GM23338 (cell line): ENCODE results near the gene RAPGEF3. TPM values are rescaled to one million over a fixed set of nuclear protein-coding genes. Genes with fewer than 3 reads are reported as not detected.

ENCODE experiments used
- ATAC-seq: fragments of 200-7000 bp; cut with Tn5 transposase; 3 replicates; pipeline ENCODE4 v1.9.1; 2020
- DNase-seq: peaks from one replicate; pipeline ENCODE4 v3.0.0-alpha.2; 2015; ENCODE audit warnings: low spot score
- H2AFZ ChIP-seq: fragments of 200-600 bp; sonication (generic); 2 replicates; pipeline ENCODE4 v1.8.0; 2016; ENCODE audit warnings: antibody characterized with exemption, mild to moderate bottlenecking, moderate library complexity
- H3F3A ChIP-seq: fragments of 200-600 bp; sonication (generic); replicated peaks from 2 replicates; pipeline ENCODE4 v1.8.0; 2017; ENCODE audit warnings: antibody characterized with exemption, mixed run types, low read depth
- H3K27ac ChIP-seq: fragments of 200-600 bp; sonication (generic); 2 replicates; pipeline ENCODE4 v1.6.1; 2016; ENCODE audit warnings: low read depth
- H3K27me3 ChIP-seq: fragments of 200-600 bp; sonication (generic); 2 replicates; pipeline ENCODE4 v1.8.0; 2016; ENCODE audit warnings: mild to moderate bottlenecking, mixed run types, moderate library complexity; ENCODE audit not compliant: insufficient read depth
- H3K36me3 ChIP-seq: fragments of 200-600 bp; sonication (generic); 2 replicates; pipeline ENCODE4 v1.8.0; 2016; ENCODE audit warnings: mild to moderate bottlenecking; ENCODE audit not compliant: insufficient read depth
- H3K4me1 ChIP-seq: fragments of 200-600 bp; sonication (generic); 2 replicates; pipeline ENCODE4 v1.8.0; 2016; ENCODE audit warnings: mild to moderate bottlenecking, moderate library complexity; ENCODE audit not compliant: insufficient read depth
- H3K4me2 ChIP-seq: fragments of 200-600 bp; sonication (generic); 2 replicates; pipeline ENCODE4 v1.7.1; 2017; ENCODE audit warnings: mixed run types
- H3K4me3 ChIP-seq: fragments of 200-600 bp; sonication (generic); 2 replicates; pipeline ENCODE4 v1.6.1; 2016; ENCODE audit warnings: mixed run types
- H3K79me2 ChIP-seq: fragments of 200-600 bp; sonication (generic); replicated peaks from 2 replicates; pipeline ENCODE4 v1.8.0; 2017; ENCODE audit warnings: mild to moderate bottlenecking; ENCODE audit not compliant: insufficient read depth
- H3K9me2 ChIP-seq: fragments of 200-600 bp; sonication (generic); 2 replicates; pipeline ENCODE4 v1.8.0; 2017; ENCODE audit not compliant: insufficient read depth
- H4K20me1 ChIP-seq: fragments of 200-600 bp; sonication (generic); replicated peaks from 2 replicates; pipeline ENCODE4 v1.8.0; 2017; ENCODE audit warnings: mild to moderate bottlenecking; ENCODE audit not compliant: insufficient read depth
- H3K27ac Mint-ChIP-seq: 2 replicates; pipeline ENCODE4 v1.8.0; 2020; ENCODE audit warnings: inconsistent platforms, mild to moderate bottlenecking, moderate library complexity, mixed read lengths
- H3K27me3 Mint-ChIP-seq: 3 replicates; pipeline ENCODE4 v1.8.0; 2022; ENCODE audit warnings: low read depth, mild to moderate bottlenecking, moderate library complexity, mixed read lengths, inconsistent platforms; ENCODE audit not compliant: insufficient read depth, poor library complexity
- H3K36me3 Mint-ChIP-seq: 3 replicates; pipeline ENCODE4 v1.8.0; 2021; ENCODE audit warnings: low read depth, mild to moderate bottlenecking, inconsistent platforms, moderate library complexity, mixed read lengths
- H3K4me1 Mint-ChIP-seq: 3 replicates; pipeline ENCODE4 v1.8.0; 2020; ENCODE audit warnings: mild to moderate bottlenecking, inconsistent platforms, mixed read lengths
- H3K4me3 Mint-ChIP-seq: 3 replicates; pipeline ENCODE4 v1.8.0; 2021; ENCODE audit warnings: moderate library complexity, mild to moderate bottlenecking, inconsistent platforms, mixed read lengths
- H3K9me3 Mint-ChIP-seq: 3 replicates; pipeline ENCODE4 v1.8.0; 2020; ENCODE audit warnings: moderate library complexity, mild to moderate bottlenecking, inconsistent platforms, mixed read lengths
- ETS1 ChIP-seq: IDR thresholded peaks from 2 replicates; pipeline ENCODE4 v1.6.1; 2016; ENCODE audit warnings: antibody characterized with exemption
- EZH2 ChIP-seq: fragments of 200-600 bp; sonication (generic); IDR thresholded peaks from one replicate; pipeline ENCODE4 v1.8.0; 2017; ENCODE audit warnings: antibody characterized with exemption, mild to moderate bottlenecking, low read depth; ENCODE audit not compliant: unreplicated experiment
- EZH2phosphoT487 ChIP-seq: fragments of 200-600 bp; sonication (generic); IDR thresholded peaks from one replicate; pipeline ENCODE4 v1.8.1; 2018; ENCODE audit warnings: antibody characterized with exemption; ENCODE audit not compliant: unreplicated experiment
- NANOG ChIP-seq: IDR thresholded peaks from 2 replicates; pipeline ENCODE4 v1.6.1; 2016; ENCODE audit warnings: antibody characterized with exemption, borderline replicate concordance
- POLR2AphosphoS5 ChIP-seq: IDR thresholded peaks from 2 replicates; pipeline ENCODE4 v1.6.1; 2016; ENCODE audit warnings: antibody characterized with exemption, low read depth
- STAT1 ChIP-seq: IDR thresholded peaks from one replicate; pipeline ENCODE4 v1.6.1; 2016; ENCODE audit warnings: antibody characterized with exemption; ENCODE audit not compliant: unreplicated experiment
- ZNF114 ChIP-seq: fragments of 250-450 bp; sonication (Bioruptor Pico); IDR thresholded peaks from 2 replicates; pipeline ENCODE4 v1.5.0; 2020; ENCODE audit warnings: mild to moderate bottlenecking, moderate library complexity
- ZNF462 ChIP-seq: fragments of 250-450 bp; sonication (Bioruptor Pico); IDR thresholded peaks from 2 replicates; pipeline ENCODE4 v1.5.0; 2020; ENCODE audit warnings: mild to moderate bottlenecking, moderate library complexity
- polyA plus RNA-seq: library from polyadenylated mRNA; unstranded; fragments of >200 nt; fragmentation: Nextera tagmentation; extraction: Ambion mirVana; gene quantifications from 2 replicates; pipeline ENCODE4 v1.2.1, GENCODE V29; 2016
- total RNA-seq: library from RNA; depleted of rRNA; stranded (reverse); fragments of >200 nt; shearing (Covaris generic); gene quantifications from 2 replicates; pipeline ENCODE4 v1.2.3, GENCODE V29; 2014

RAPGEF3 gene
- total and polyA plus RNA-seq, 2 experiments from 2014 or later, result 2.3 to 11.8 TPM

GRCh38 chr12:47762850-47763465 lies 4.3 kb upstream of the RAPGEF3 start:
- peaks cover 30% of the 10 kb centered on the region for H3K4me1 Mint-ChIP-seq
- H3K4me3 Mint-ChIP-seq, result no peak overlapping the region
- H3K27ac Mint-ChIP-seq, result no peak overlapping the region
- no peak for DNase-seq
- no peak overlapping the region for H3K4me2 ChIP-seq
- no peaks in the 10 kb centered on the region for H3K9me3 Mint-ChIP-seq
- H4K20me1 ChIP-seq, result no peaks in the 10 kb centered on the region
- no peaks in the 10 kb centered on the region for H3K27me3 ChIP-seq
- TF ChIP-seq EZH2phosphoT487, result no peak
- no peak for TF ChIP-seq NANOG
- H3K79me2 ChIP-seq, result no peaks in the 10 kb centered on the region
- H3K9me2 ChIP-seq, result no peaks in the 10 kb centered on the region
- H3K27me3 Mint-ChIP-seq, result peaks cover 10% of the 10 kb centered on the region
- H3K4me3 ChIP-seq, result no peak overlapping the region
- no peaks in the 10 kb centered on the region for H3K36me3 ChIP-seq
- H3F3A ChIP-seq, result 0 out of 2 replicates have a peak, but pooled peaks cover 4% of the 10 kb centered on the region
- no peak overlapping the region for H3K27ac ChIP-seq
- no peak for ATAC-seq
- H3K36me3 Mint-ChIP-seq, result peaks cover 7% of the 10 kb centered on the region; the same call in 1 of the 3 replicates
- H3K4me1 ChIP-seq, result peaks cover 22% of the 10 kb centered on the region
- no peak overlapping the region for H2AFZ ChIP-seq

- peak overlapping the region; percentile 73 for H3K4me3 ChIP-seq
- H3K27ac ChIP-seq, result no peak overlapping the region
- H4K20me1 ChIP-seq, result no peaks in the 10 kb centered on the region
- H2AFZ ChIP-seq, result peak overlapping the region; percentile 97
- peaks cover 33% of the 10 kb centered on the region for H3K4me1 ChIP-seq
- Mint-ChIP-seq H3K4me3 (peak overlapping the region; percentile 70), H3K27me3 (peaks cover 3% of the 10 kb centered on the region), H3K36me3 (peaks cover 7% of the 10 kb centered on the region; the same call in 1 of the 3 replicates), H3K9me3 (no peaks in the 10 kb centered on the region), H3K27ac (no peak overlapping the region), H3K4me1 (peaks cover 55% of the 10 kb centered on the region)
- no peaks in the 10 kb centered on the region for H3K36me3 ChIP-seq
- H3K27me3 ChIP-seq, result no peaks in the 10 kb centered on the region
- DNase-seq, result no peak
- peak; percentile 27; the same call in 1 of the 3 replicates for ATAC-seq
- TF ChIP-seq ETS1 (no peak), EZH2 (no peak), ZNF114 (CRISPR knock-in tag) (no peak)
- H3F3A ChIP-seq, result 0 out of 2 replicates have a peak, but pooled peaks cover 4% of the 10 kb centered on the region
- no peaks in the 10 kb centered on the region for H3K79me2 ChIP-seq
- peak overlapping the region; percentile 95 for H3K4me2 ChIP-seq
- H3K9me2 ChIP-seq, result no peaks in the 10 kb centered on the region
Observed at GRCh38 chr12:47758584-47758833, 171 bp downstream of the RAPGEF3 start.

GRCh38 chr12:47757840-47758583 lies 668 bp downstream of the RAPGEF3 start:
- peak overlapping the region; percentile 95 for H3K4me2 ChIP-seq
- no peak overlapping the region for H3K27ac ChIP-seq
- H3K4me3 ChIP-seq, result peak overlapping the region; percentile 73
- H3K9me2 ChIP-seq, result no peaks in the 10 kb centered on the region
- ATAC-seq (peak; percentile 43), DNase-seq (no peak)
- H3K36me3 ChIP-seq, result no peaks in the 10 kb centered on the region
- Mint-ChIP-seq H3K27ac (no peak overlapping the region), H3K36me3 (peaks cover 7% of the 10 kb centered on the region; the same call in 1 of the 3 replicates), H3K27me3 (peaks cover 3% of the 10 kb centered on the region), H3K9me3 (no peaks in the 10 kb centered on the region), H3K4me3 (peak overlapping the region; percentile 70), H3K4me1 (peaks cover 59% of the 10 kb centered on the region)
- peaks cover 38% of the 10 kb centered on the region for H3K4me1 ChIP-seq
- no peaks in the 10 kb centered on the region for H3K79me2 ChIP-seq
- no peaks in the 10 kb centered on the region for H3K27me3 ChIP-seq
- H4K20me1 ChIP-seq, result no peaks in the 10 kb centered on the region
- 0 out of 2 replicates have a peak, but pooled peaks cover 4% of the 10 kb centered on the region for H3F3A ChIP-seq
- H2AFZ ChIP-seq, result peak overlapping the region; percentile 97; the same call in 1 of the 2 replicates
- TF ChIP-seq POLR2AphosphoS5, result no peak
- no peak for TF ChIP-seq EZH2
- TF ChIP-seq ZNF462 (CRISPR knock-in tag), result no peak
- no peak for TF ChIP-seq STAT1
